GM12878 (cell line): Measurements from ENCODE around the gene DMRT2. TPM values are rescaled to one million over a fixed set of nuclear protein-coding genes. Genes with fewer than 3 reads are reported as not detected.

Experiments
- ASH2L ChIP-seq: fragments of 300-600, 200-600 bp; sonication (generic); IDR thresholded peaks from 2 replicates; pipeline ENCODE4 v1.6.1; 2017; ENCODE audit warnings: low read depth, mild to moderate bottlenecking, borderline replicate concordance
- BRCA1 ChIP-seq: IDR thresholded peaks from 2 replicates; pipeline ENCODE4 v1.6.1; 2011; ENCODE audit warnings: low read depth, low read length, improper control_type of control experiment
- CHD1 ChIP-seq: IDR thresholded peaks from 2 replicates; pipeline ENCODE4 v1.6.1; 2012; ENCODE audit warnings: low read depth, low read length, improper control_type of control experiment
- E2F4 ChIP-seq: IDR thresholded peaks from 2 replicates; pipeline ENCODE4 v1.6.1; 2012; ENCODE audit warnings: low read depth, low read length, improper control_type of control experiment
- HCFC1 ChIP-seq: fragments of 150-350 bp; IDR thresholded peaks from 2 replicates; pipeline ENCODE4 v1.6.1; 2014; ENCODE audit warnings: low read length
- HDGF ChIP-seq: fragments of 450-650 bp; IDR thresholded peaks from 2 replicates; pipeline ENCODE4 v1.6.1; 2016; ENCODE audit warnings: antibody characterized with exemption
- MEF2A ChIP-seq: IDR thresholded peaks from 2 replicates; pipeline ENCODE4 v1.6.1; 2011; ENCODE audit warnings: low read depth, mild to moderate bottlenecking, low read length, moderate library complexity; ENCODE audit not compliant: insufficient read depth
- NFYB ChIP-seq: IDR thresholded peaks from 2 replicates; pipeline ENCODE4 v1.6.1; 2011; ENCODE audit warnings: low read depth, mild to moderate bottlenecking, low read length, improper control_type of control experiment, moderate library complexity; ENCODE audit not compliant: insufficient read depth
- NR2C2 ChIP-seq: IDR thresholded peaks from 2 replicates; pipeline ENCODE4 v1.6.1; 2011; ENCODE audit warnings: borderline replicate concordance, low read depth; ENCODE audit not compliant: control insufficient read depth, insufficient read length
- PBX3 ChIP-seq: IDR thresholded peaks from 2 replicates; pipeline ENCODE4 v1.6.1; 2011; ENCODE audit warnings: mild to moderate bottlenecking, low read depth, low read length, moderate library complexity; ENCODE audit not compliant: insufficient replicate concordance
- RAD21 ChIP-seq: IDR thresholded peaks from 2 replicates; pipeline ENCODE4 v1.6.1; 2011; ENCODE audit warnings: mild to moderate bottlenecking, low read depth, low read length, moderate library complexity; ENCODE audit not compliant: insufficient read depth
- RAD51 ChIP-seq: fragments of 450-650 bp; IDR thresholded peaks from 2 replicates; pipeline ENCODE4 v1.6.1; 2016; ENCODE audit warnings: moderate library complexity, mild to moderate bottlenecking, inconsistent platforms
- RB1 ChIP-seq: fragments of 450-650 bp; formaldehyde crosslinking; IDR thresholded peaks from 2 replicates; pipeline ENCODE4 v1.6.1; 2017; ENCODE audit warnings: mild to moderate bottlenecking, borderline replicate concordance
- RCOR1 ChIP-seq: conservative IDR thresholded peaks from 2 replicates; pipeline ENCODE4 v1.6.1; 2012; ENCODE audit warnings: low read depth, low read length, improper control_type of control experiment
- SMAD5 ChIP-seq: IDR thresholded peaks from 2 replicates; pipeline ENCODE4 v1.6.1; 2016; ENCODE audit warnings: antibody characterized with exemption, low read depth
- SMC3 ChIP-seq: IDR thresholded peaks from 2 replicates; pipeline ENCODE4 v1.6.1; 2011; ENCODE audit warnings: low read length, improper control_type of control experiment, borderline replicate concordance
- TCF3 ChIP-seq: IDR thresholded peaks from 2 replicates; pipeline ENCODE4 v1.6.1; 2012; ENCODE audit warnings: low read depth, mild to moderate bottlenecking, low read length, borderline replicate concordance; ENCODE audit not compliant: insufficient read depth
- ZZZ3 ChIP-seq: IDR thresholded peaks from 2 replicates; pipeline ENCODE4 v1.6.1; 2011; ENCODE audit warnings: low read depth; ENCODE audit not compliant: control insufficient read depth, insufficient read length
- polyA plus RNA-seq, 11 experiments: library from polyadenylated mRNA; depleted of rRNA in 4 of 11; unstranded in 6 of 11; stranded (reverse) in 5 of 11; fragments of >200 nt; fragmentation: Nextera tagmentation in 4 of 11; fragmentation: Illumina TruSeq in 1 of 11; extraction: Ambion mirVana in 4 of 11; extraction: Trizol in 1 of 11; gene quantifications; 1 replicate in 1 of 11; 2 replicates in 10 of 11; pipeline versions ENCODE4 v1.2.1 to v1.2.3, GENCODE V29; 2011 to 2016; ENCODE audit warnings: inconsistent platforms in 2 of 11, missing spikeins in 2 of 11, low read depth in 1 of 11
- total RNA-seq, 4 experiments: library from RNA; depleted of rRNA in 3 of 4; stranded (reverse); fragments of >200 nt in 3 of 4; fragmentation: Illumina TruSeq in 1 of 4; extraction: Trizol in 1 of 4; gene quantifications; 2 replicates each; pipeline versions ENCODE4 v1.2.1 to v1.2.3, GENCODE V29; 2013 to 2021
- TF ChIP-seq, protein P1 (sequence below): IDR thresholded peaks from 2 replicates; pipeline ENCODE4 v1.6.1; 2011; ENCODE audit warnings: low read depth, low read length, improper control_type of control experiment, borderline replicate concordance
- TF ChIP-seq, protein P2 (sequence below): fragments of 450-650 bp; IDR thresholded peaks from 2 replicates; pipeline ENCODE4 v1.6.1; 2016; ENCODE audit warnings: mild to moderate bottlenecking
- TF ChIP-seq, protein P3 (sequence below): fragments of 450-650 bp; IDR thresholded peaks from 2 replicates; pipeline ENCODE4 v1.6.1; 2018; ENCODE audit warnings: mild to moderate bottlenecking, low read depth, moderate library complexity; ENCODE audit not compliant: partially characterized antibody

DMRT2 gene
- total and polyA plus RNA-seq, 10 of the 15 experiments (the other 5 are each of a cell fraction or from before 2014, with no cell fraction given) = 0.08 to 50.2 (median 0.69) TPM

- TF ChIP-seq, protein P1, sequence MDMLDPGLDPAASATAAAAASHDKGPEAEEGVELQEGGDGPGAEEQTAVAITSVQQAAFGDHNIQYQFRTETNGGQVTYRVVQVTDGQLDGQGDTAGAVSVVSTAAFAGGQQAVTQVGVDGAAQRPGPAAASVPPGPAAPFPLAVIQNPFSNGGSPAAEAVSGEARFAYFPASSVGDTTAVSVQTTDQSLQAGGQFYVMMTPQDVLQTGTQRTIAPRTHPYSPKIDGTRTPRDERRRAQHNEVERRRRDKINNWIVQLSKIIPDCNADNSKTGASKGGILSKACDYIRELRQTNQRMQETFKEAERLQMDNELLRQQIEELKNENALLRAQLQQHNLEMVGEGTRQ = no peak
- TF ChIP-seq RAD21 (peak; percentile 96), SMAD5 (no peak), ASH2L (no peak), SMC3 (peak; percentile 92), PBX3 (no peak), MEF2A (no peak), TCF3 (no peak), BRCA1 (no peak), NFYB (no peak), CHD1 (no peak), ZZZ3 (no peak), RAD51 (no peak), RCOR1 (no peak), E2F4 (no peak), RB1 (0 out of 2 replicates have a peak, but pooled peaks have one; percentile 40), HDGF (peak; percentile 18; the same call in 1 of the 2 replicates), HCFC1 (no peak), NR2C2 (no peak)
- TF ChIP-seq, protein P2, sequence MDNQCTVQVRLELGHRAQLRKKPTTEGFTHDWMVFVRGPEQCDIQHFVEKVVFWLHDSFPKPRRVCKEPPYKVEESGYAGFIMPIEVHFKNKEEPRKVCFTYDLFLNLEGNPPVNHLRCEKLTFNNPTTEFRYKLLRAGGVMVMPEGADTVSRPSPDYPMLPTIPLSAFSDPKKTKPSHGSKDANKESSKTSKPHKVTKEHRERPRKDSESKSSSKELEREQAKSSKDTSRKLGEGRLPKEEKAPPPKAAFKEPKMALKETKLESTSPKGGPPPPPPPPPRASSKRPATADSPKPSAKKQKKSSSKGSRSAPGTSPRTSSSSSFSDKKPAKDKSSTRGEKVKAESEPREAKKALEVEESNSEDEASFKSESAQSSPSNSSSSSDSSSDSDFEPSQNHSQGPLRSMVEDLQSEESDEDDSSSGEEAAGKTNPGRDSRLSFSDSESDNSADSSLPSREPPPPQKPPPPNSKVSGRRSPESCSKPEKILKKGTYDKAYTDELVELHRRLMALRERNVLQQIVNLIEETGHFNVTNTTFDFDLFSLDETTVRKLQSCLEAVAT = no peak
- TF ChIP-seq, protein P3, sequence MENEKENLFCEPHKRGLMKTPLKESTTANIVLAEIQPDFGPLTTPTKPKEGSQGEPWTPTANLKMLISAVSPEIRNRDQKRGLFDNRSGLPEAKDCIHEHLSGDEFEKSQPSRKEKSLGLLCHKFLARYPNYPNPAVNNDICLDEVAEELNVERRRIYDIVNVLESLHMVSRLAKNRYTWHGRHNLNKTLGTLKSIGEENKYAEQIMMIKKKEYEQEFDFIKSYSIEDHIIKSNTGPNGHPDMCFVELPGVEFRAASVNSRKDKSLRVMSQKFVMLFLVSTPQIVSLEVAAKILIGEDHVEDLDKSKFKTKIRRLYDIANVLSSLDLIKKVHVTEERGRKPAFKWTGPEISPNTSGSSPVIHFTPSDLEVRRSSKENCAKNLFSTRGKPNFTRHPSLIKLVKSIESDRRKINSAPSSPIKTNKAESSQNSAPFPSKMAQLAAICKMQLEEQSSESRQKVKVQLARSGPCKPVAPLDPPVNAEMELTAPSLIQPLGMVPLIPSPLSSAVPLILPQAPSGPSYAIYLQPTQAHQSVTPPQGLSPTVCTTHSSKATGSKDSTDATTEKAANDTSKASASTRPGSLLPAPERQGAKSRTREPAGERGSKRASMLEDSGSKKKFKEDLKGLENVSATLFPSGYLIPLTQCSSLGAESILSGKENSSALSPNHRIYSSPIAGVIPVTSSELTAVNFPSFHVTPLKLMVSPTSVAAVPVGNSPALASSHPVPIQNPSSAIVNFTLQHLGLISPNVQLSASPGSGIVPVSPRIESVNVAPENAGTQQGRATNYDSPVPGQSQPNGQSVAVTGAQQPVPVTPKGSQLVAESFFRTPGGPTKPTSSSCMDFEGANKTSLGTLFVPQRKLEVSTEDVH = no peak
Observed at GRCh38 chr9:1009101-1009707, 41.0 kb upstream of the DMRT2 start (continued).
